ENCODE data around the gene MYO1G. TPM values are rescaled to one million over a fixed set of nuclear protein-coding genes. Genes with fewer than 3 reads are reported as not detected.

MYO1G gene
- polyA plus RNA-seq, 1 of the 3 experiments (the other 2 are of a cell fraction): 0.05 TPM

- Histone ChIP-seq H3K36me3 (replicated peaks in 1 of 2; ENCODE audit: control insufficient read depth in 1 of 2, insufficient read depth in 2 of 2, low read length in 1 of 2) (peaks cover 0 to 30% of the 10 kb centered on the region in 2 experiments), H3K9ac (no peak overlapping the region), H3K4me2 (no peak overlapping the region), H3K27me3 (ENCODE audit: insufficient read depth) (no peaks in the 10 kb centered on the region), H3K79me2 (ENCODE audit: insufficient read depth) (peaks cover 79% of the 10 kb centered on the region), H3K4me1 (ENCODE audit: control insufficient read depth in 1 of 2, insufficient read depth in 2 of 2, low read depth in 1 of 2, low read length in 1 of 2) (no peaks in the 10 kb centered on the region), H3K9me3 (no peaks in the 10 kb centered on the region), H3F3A (replicated peaks; ENCODE audit: insufficient read depth) (no peaks in the 10 kb centered on the region), H3K9me2 (no peaks in the 10 kb centered on the region), H2AFZ (ENCODE audit: low read depth) (no peak overlapping the region), H3K27ac (ENCODE audit: low read depth in 2 of 2, low read length in 1 of 2) (no peak overlapping the region), H4K20me1 (ENCODE audit: insufficient read depth) (peaks cover 25% of the 10 kb centered on the region), H3K4me3 (ENCODE audit: low read depth in 2 of 2, low read length in 1 of 2) (no peak overlapping the region)
- TF ChIP-seq PBX3 (IDR thresholded peaks at IDR 0.05): no peak
- TF ChIP-seq IRF3 (IDR thresholded peaks at IDR 0.05; ENCODE audit: low read depth, low read length): no peak
- TF ChIP-seq FOXM1 (IDR thresholded peaks at IDR 0.05; ENCODE audit: low read depth): no peak
- no peak for TF ChIP-seq REST (IDR thresholded peaks at IDR 0.05; ENCODE audit: low read depth, low read length)
- no peak for TF ChIP-seq FOXJ3 (CRISPR knock-in tag; IDR thresholded peaks at IDR 0.05)
- TF ChIP-seq RFX5 (IDR thresholded peaks at IDR 0.05; ENCODE audit: low read length): no peak
- TF ChIP-seq USF2 (IDR thresholded peaks at IDR 0.05; ENCODE audit: borderline replicate concordance, low read depth, low read length): no peak
- TF ChIP-seq MAX (IDR thresholded peaks at IDR 0.05; ENCODE audit: low read depth): no peak
- POLR2A ChIA-PET: no interaction called here
- WGBS (ENCODE audit: low lambda C conversion rate): 66% methylated on average over 3 of the region's 3 CpGs
- no peak for DNase-seq
- CTCF ChIA-PET: no interaction called here
These were observed 38.4 kb upstream of the MYO1G start for GRCh38 chr7:45017253-45017652.

- H3K4me3 ChIP-seq (ENCODE audit: low read depth in 2 of 2, low read length in 1 of 2): no peak overlapping the region
- no peaks in the 10 kb centered on the region for H3K4me1 ChIP-seq (ENCODE audit: control insufficient read depth in 1 of 2, insufficient read depth in 2 of 2, low read depth in 1 of 2, low read length in 1 of 2)
- no peaks in the 10 kb centered on the region for H3K9me3 ChIP-seq
- TF ChIP-seq RXRA (IDR thresholded peaks at IDR 0.05; ENCODE audit: borderline replicate concordance, low read depth): no peak
- TF ChIP-seq EP300 (IDR thresholded peaks at IDR 0.05; ENCODE audit: borderline replicate concordance in 1 of 2, low read depth in 1 of 2, low read length in 1 of 2): no peak
- TF ChIP-seq ZBTB33 (IDR thresholded peaks at IDR 0.05; ENCODE audit: borderline replicate concordance, low read depth): no peak
- TF ChIP-seq CHD2 (IDR thresholded peaks at IDR 0.05; ENCODE audit: low read length, partially characterized antibody): no peak
- no peak for TF ChIP-seq YY1 (IDR thresholded peaks at IDR 0.05; ENCODE audit: low read depth)
- no peak for TF ChIP-seq USF1 (IDR thresholded peaks at IDR 0.05; ENCODE audit: borderline replicate concordance, low read depth)
- TF ChIP-seq FOSL2 (IDR thresholded peaks at IDR 0.05; ENCODE audit: borderline replicate concordance, low read depth): no peak
- TF ChIP-seq TEAD4 (IDR thresholded peaks at IDR 0.05; ENCODE audit: borderline replicate concordance, insufficient read depth): no peak
- TF ChIP-seq TAF1 (IDR thresholded peaks at IDR 0.05; ENCODE audit: borderline replicate concordance, low read depth, low read length): no peak
- no peak overlapping the region for H3K27ac ChIP-seq (ENCODE audit: low read depth in 2 of 2, low read length in 1 of 2)
- H4K20me1 ChIP-seq (ENCODE audit: insufficient read depth): peaks cover 15% of the 10 kb centered on the region; the same call in 1 of the 2 replicates
- DNase-seq: no peak
- POLR2A ChIA-PET: interaction anchor here (1.7 kb wide), 1 partner anchor 14 kb away, joined by 4 read pairs; no protein-coding TSS in a partner anchor
- H3K9ac ChIP-seq: no peak overlapping the region
- H3F3A ChIP-seq (replicated peaks; ENCODE audit: insufficient read depth): no peaks in the 10 kb centered on the region
- no peak overlapping the region for H3K4me2 ChIP-seq
- WGBS (ENCODE audit: low lambda C conversion rate): 100% methylated on average over 1 of the region's 1 CpG
- H2AFZ ChIP-seq (ENCODE audit: low read depth): no peak overlapping the region
- peaks cover 85% of the 10 kb centered on the region for H3K79me2 ChIP-seq (ENCODE audit: insufficient read depth)
- H3K27me3 ChIP-seq (ENCODE audit: insufficient read depth): no peaks in the 10 kb centered on the region
- CTCF ChIA-PET: interaction anchor here (1.0 to 2.4 kb wide), 4 partner anchors 13 to 58 kb away, joined by 3 to 10 read pairs (median 5); no protein-coding TSS in a partner anchor
- H3K9me2 ChIP-seq: no peaks in the 10 kb centered on the region
- H3K36me3 ChIP-seq (replicated peaks in 1 of 2; ENCODE audit: control insufficient read depth in 1 of 2, insufficient read depth in 2 of 2, low read length in 1 of 2): peaks cover 0 to 38% of the 10 kb centered on the region in 2 experiments
These were observed 36.5 kb upstream of the MYO1G start for GRCh38 chr7:45015313-45015712.
